Caco-2 (cell line): ENCODE measurements around the gene CACNA1D. TPM values are rescaled to one million over a fixed set of nuclear protein-coding genes. Genes with fewer than 3 reads are reported as not detected.

ENCODE experiments used
- BruUV-seq: library from RNA; stranded (reverse); fragments of 400-500 nt; replicated peaks from 2 replicates; lab custom pipeline; 2021; lab: Mats Ljungman, UMichigan
- CTCF ChIA-PET: fragments of 300-600 bp; sonication (Branson Sonifier 250); formaldehyde crosslinking; loops from one replicate; lab custom pipeline; 2022; ENCODE audit warnings: antibody characterized with exemption; lab: Charles Lee
- POLR2A ChIA-PET: fragments of 300-600 bp; sonication (Branson Sonifier 250); formaldehyde crosslinking; loops from one replicate; lab custom pipeline; 2022; ENCODE audit warnings: antibody characterized with exemption; lab: Charles Lee
- DNase-seq, 2 experiments: peaks; one replicate each; pipeline versions ENCODE4 v3.0.0 to v3.0.0-alpha.2; 2020 to 2022
- H3K27me3 ChIP-seq: replicated peaks from 2 replicates; pipeline ENCODE4 v1.6.0; 2011; ENCODE audit warnings: low read length; ENCODE audit not compliant: control insufficient read depth, insufficient read depth
- H3K36me3 ChIP-seq: 2 replicates; pipeline ENCODE4 v1.5.1; 2011; ENCODE audit warnings: low read length; ENCODE audit not compliant: control insufficient read depth, insufficient read depth
- H3K4me1 ChIP-seq: fragments of 250-450 bp; sonication (Bioruptor Pico); 2 replicates; pipeline ENCODE4 v1.5.1; 2020; ENCODE audit warnings: mild to moderate bottlenecking
- H3K4me3 ChIP-seq: 2 replicates; pipeline ENCODE4 v1.5.1; 2011; ENCODE audit warnings: low read depth, mild to moderate bottlenecking, control low read depth, low read length
- H3K9me3 ChIP-seq: fragments of 250-450 bp; sonication (Bioruptor Pico); 2 replicates; pipeline ENCODE4 v1.5.1; 2020; ENCODE audit warnings: mild to moderate bottlenecking, moderate library complexity
- H3K27ac Mint-ChIP-seq: one replicate; pipeline ENCODE4 v1.8.0; 2022; ENCODE audit warnings: mixed read lengths; ENCODE audit not compliant: unreplicated experiment
- H3K27me3 Mint-ChIP-seq: one replicate; pipeline ENCODE4 v1.8.0; 2022; ENCODE audit warnings: mixed read lengths; ENCODE audit not compliant: insufficient read depth, unreplicated experiment
- H3K36me3 Mint-ChIP-seq: one replicate; pipeline ENCODE4 v1.8.0; 2022; ENCODE audit warnings: mild to moderate bottlenecking, mixed read lengths; ENCODE audit not compliant: insufficient read depth, unreplicated experiment
- H3K4me1 Mint-ChIP-seq: one replicate; pipeline ENCODE4 v1.8.0; 2022; ENCODE audit warnings: low read depth, mixed read lengths; ENCODE audit not compliant: unreplicated experiment
- H3K4me3 Mint-ChIP-seq: one replicate; pipeline ENCODE4 v1.8.0; 2022; ENCODE audit warnings: mild to moderate bottlenecking, moderate library complexity, mixed read lengths; ENCODE audit not compliant: unreplicated experiment
- H3K9me3 Mint-ChIP-seq: one replicate; pipeline ENCODE4 v1.8.0; 2022; ENCODE audit warnings: mixed read lengths; ENCODE audit not compliant: unreplicated experiment
- CTCF ChIP-seq, 2 experiments: fragments of 200-600 bp in 1 of 2; IDR thresholded peaks; 1 replicate in 1 of 2; 2 replicates in 1 of 2; pipeline versions ENCODE4 v1.5.1 to v1.8.0; 2011 to 2022; ENCODE audit warnings: antibody characterized with exemption in 1 of 2, control low read depth in 1 of 2, inconsistent platforms in 1 of 2, low read depth in 1 of 2, low read length in 1 of 2, mild to moderate bottlenecking in 1 of 2, moderate library complexity in 1 of 2; ENCODE audit not compliant: insufficient read depth in 1 of 2, severe bottlenecking in 1 of 2, unreplicated experiment in 1 of 2
- intact Hi-C: fragments of 100-400 bp; cut with micrococcal nuclease; formaldehyde crosslinking; loops from one replicate; pipeline ENCODE4 v1.10.0; 2022; ENCODE audit not compliant: unreplicated experiment
- total RNA-seq: library from RNA; stranded (reverse); gene quantifications from 2 replicates; pipeline ENCODE4 v1.2.3, GENCODE V29; 2022

The CACNA1D gene
- total RNA-seq, 1 experiment from 2014 or later = 13.3 TPM

- Mint-ChIP-seq H3K4me3 (no peak overlapping the region), H3K27me3 (peaks cover 3% of the 10 kb centered on the region), H3K9me3 (no peaks in the 10 kb centered on the region), H3K4me1 (no peaks in the 10 kb centered on the region), H3K36me3 (no peaks in the 10 kb centered on the region), H3K27ac (no peak overlapping the region)
- no TSS peak for BruUV-seq
- no peaks in the 10 kb centered on the region for H3K4me1 ChIP-seq
- intact Hi-C loops = no loop called here
- TF ChIP-seq CTCF (IDR thresholded peaks at IDR 0.05; ENCODE audit: insufficient read depth in 1 of 2, low read depth in 1 of 2, low read length in 1 of 2, severe bottlenecking in 1 of 2, unreplicated experiment in 1 of 2) = no peak
- ChIA-PET CTCF (no interaction called here), POLR2A (interaction anchor here (0.5 kb wide), 1 partner anchor 16 kb away, joined by 4 read pairs; no protein-coding TSS in a partner anchor)
- no peaks in the 10 kb centered on the region for H3K36me3 ChIP-seq
- no peak for DNase-seq
- no peaks in the 10 kb centered on the region for H3K9me3 ChIP-seq
- no peak overlapping the region for H3K4me3 ChIP-seq
- H3K27me3 ChIP-seq = no peaks in the 10 kb centered on the region
These were observed 147.0 kb downstream of the CACNA1D start for GRCh38 chr3:53641397-53641796.

- POLR2A ChIA-PET = no interaction called here
- H3K36me3 Mint-ChIP-seq = no peaks in the 10 kb centered on the region
These were observed 147.8 kb downstream of the CACNA1D start for GRCh38 chr3:53642211-53642610.

GRCh38 chr3:53643757-53644156 is 149.3 kb downstream of the CACNA1D start:
- Histone ChIP-seq H3K27me3 (no peaks in the 10 kb centered on the region; the same call in 1 of the 2 replicates), H3K36me3 (no peaks in the 10 kb centered on the region), H3K4me1 (no peaks in the 10 kb centered on the region), H3K4me3 (no peak overlapping the region), H3K9me3 (no peaks in the 10 kb centered on the region)
- ChIA-PET POLR2A (no interaction called here), CTCF (no interaction called here)
- TF ChIP-seq CTCF (IDR thresholded peaks at IDR 0.05; ENCODE audit: insufficient read depth in 1 of 2, low read depth in 1 of 2, low read length in 1 of 2, severe bottlenecking in 1 of 2, unreplicated experiment in 1 of 2) = no peak
- no TSS peak for BruUV-seq
- H3K9me3 Mint-ChIP-seq = no peaks in the 10 kb centered on the region
- intact Hi-C loops = no loop called here
- H3K4me3 Mint-ChIP-seq = no peak overlapping the region
- H3K27me3 Mint-ChIP-seq = peaks cover 3% of the 10 kb centered on the region
- DNase-seq = no peak
- no peaks in the 10 kb centered on the region for H3K4me1 Mint-ChIP-seq
- H3K36me3 Mint-ChIP-seq = no peaks in the 10 kb centered on the region
- H3K27ac Mint-ChIP-seq = no peak overlapping the region

More at GRCh38 chr3:53642211-53642610, 147.8 kb downstream of the CACNA1D start:
- Mint-ChIP-seq H3K4me1 (no peaks in the 10 kb centered on the region), H3K27ac (no peak overlapping the region), H3K4me3 (no peak overlapping the region), H3K27me3 (peaks cover 3% of the 10 kb centered on the region), H3K9me3 (no peaks in the 10 kb centered on the region)
- Histone ChIP-seq H3K4me1 (no peaks in the 10 kb centered on the region), H3K9me3 (no peaks in the 10 kb centered on the region), H3K27me3 (no peaks in the 10 kb centered on the region; the same call in 1 of the 2 replicates), H3K36me3 (no peaks in the 10 kb centered on the region), H3K4me3 (no peak overlapping the region)
- CTCF ChIA-PET = no interaction called here
- no TSS peak for BruUV-seq
- no peak for DNase-seq
- no peak for TF ChIP-seq CTCF (IDR thresholded peaks at IDR 0.05; ENCODE audit: insufficient read depth in 1 of 2, low read depth in 1 of 2, low read length in 1 of 2, severe bottlenecking in 1 of 2, unreplicated experiment in 1 of 2)
- intact Hi-C loops = no loop called here
